SU-DHL-6 (cell line): ENCODE measurements around the gene GPR108.

Experiments used
- CTCF ChIP-seq: fragments of 200-600 bp; sonication (generic); IDR thresholded peaks from one replicate; pipeline ENCODE4 v1.5.1; 2017; ENCODE audit warnings: antibody characterized with exemption, mild to moderate bottlenecking, low read length, moderate library complexity; ENCODE audit not compliant: insufficient read depth, poor library complexity, severe bottlenecking
- EZH2phosphoT487 ChIP-seq: fragments of 200-600 bp; sonication (generic), shearing (Covaris generic); conservative IDR thresholded peaks from 2 replicates; pipeline ENCODE4 v1.6.1; 2018; ENCODE audit warnings: mild to moderate bottlenecking, antibody characterized with exemption, low read length, moderate library complexity, mixed read lengths

- no peak for TF ChIP-seq CTCF
- no peak for TF ChIP-seq EZH2phosphoT487
Measured at GRCh38 chr19:6709549-6709948, 27.8 kb downstream of the GPR108 start.
